ENCODE measurements around the gene EFNA5. TPM values are rescaled to one million over a fixed set of nuclear protein-coding genes. Genes with fewer than 3 reads are reported as not detected.

The EFNA5 gene
- total RNA-seq, 4 donors from 2014 or later, result 1.2 to 22.7 (median 9.4) TPM

GRCh38 chr5:107373549-107374263 is 297.0 kb downstream of the EFNA5 start:
- Histone ChIP-seq H3K4me1 (no peaks in the 10 kb centered on the region), H3K4me3 (no peak overlapping the region), H3K9me3 (no peaks in the 10 kb centered on the region), H3K36me3 (no peaks in the 10 kb centered on the region), H3K27me3 (no peaks in the 10 kb centered on the region), H3K27ac (no peak overlapping the region)
- no peak for DNase-seq
- TF ChIP-seq POLR2A (IDR thresholded peaks at IDR 0.05), result no peak
- TF ChIP-seq CTCF (IDR thresholded peaks at IDR 0.05), result no peak
- intact Hi-C loops (cut with DNase I; ENCODE audit: low total_unique reads), result no loop called here

GRCh38 chr5:107372723-107373450 is 297.9 kb downstream of the EFNA5 start:
- H3K9me3 ChIP-seq, result no peaks in the 10 kb centered on the region
- no peaks in the 10 kb centered on the region for H3K36me3 ChIP-seq
- no peak overlapping the region for H3K4me3 ChIP-seq
- no peak for TF ChIP-seq CTCF (IDR thresholded peaks at IDR 0.05)
- no peaks in the 10 kb centered on the region for H3K27me3 ChIP-seq
- H3K27ac ChIP-seq, result no peak overlapping the region
- DNase-seq, result no peak
- no peaks in the 10 kb centered on the region for H3K4me1 ChIP-seq
- intact Hi-C loops (cut with DNase I; ENCODE audit: low total_unique reads), result no loop called here

- Histone ChIP-seq H3K4me3 (no peak overlapping the region), H3K4me1 (no peaks in the 10 kb centered on the region), H3K9me3 (no peaks in the 10 kb centered on the region), H3K27me3 (no peaks in the 10 kb centered on the region), H3K27ac (no peak overlapping the region), H3K36me3 (no peaks in the 10 kb centered on the region)
- DNase-seq, result no peak
- TF ChIP-seq POLR2A (IDR thresholded peaks at IDR 0.05), result no peak
- TF ChIP-seq CTCF (IDR thresholded peaks at IDR 0.05), result no peak
- intact Hi-C loops (cut with DNase I; ENCODE audit: low total_unique reads), result no loop called here
Observed at GRCh38 chr5:107370396-107370968, 300.3 kb downstream of the EFNA5 start.

GRCh38 chr5:107369622-107370021 is 301.1 kb downstream of the EFNA5 start:
- Histone ChIP-seq H3K4me3 (no peak overlapping the region), H3K27me3 (no peaks in the 10 kb centered on the region), H3K4me1 (no peaks in the 10 kb centered on the region), H3K9me3 (no peaks in the 10 kb centered on the region), H3K27ac (no peak overlapping the region), H3K36me3 (no peaks in the 10 kb centered on the region)
- intact Hi-C loops (cut with DNase I; ENCODE audit: low total_unique reads), result no loop called here
- DNase-seq, result no peak
- TF ChIP-seq CTCF (IDR thresholded peaks at IDR 0.05) (no peak), POLR2A (IDR thresholded peaks at IDR 0.05) (no peak)

GRCh38 chr5:107368615-107369014 is 302.1 kb downstream of the EFNA5 start:
- H3K4me1 ChIP-seq, result no peaks in the 10 kb centered on the region
- intact Hi-C loops (cut with DNase I; ENCODE audit: low total_unique reads), result no loop called here
- DNase-seq, result no peak
- H3K4me3 ChIP-seq, result no peak overlapping the region
- H3K9me3 ChIP-seq, result no peaks in the 10 kb centered on the region
- no peak overlapping the region for H3K27ac ChIP-seq
- no peak for TF ChIP-seq POLR2A (IDR thresholded peaks at IDR 0.05)
- TF ChIP-seq CTCF (IDR thresholded peaks at IDR 0.05), result no peak
- no peaks in the 10 kb centered on the region for H3K27me3 ChIP-seq
- H3K36me3 ChIP-seq, result no peaks in the 10 kb centered on the region

All from uterus (tissue), 4 donors.